ENCODE measurements around the gene ID2. TPM values are rescaled to one million over a fixed set of nuclear protein-coding genes. Genes with fewer than 3 reads are reported as not detected.

Gene ID2
- total and polyA plus RNA-seq, 7 donors = 154 to 615 (median 376) TPM

DNA sequence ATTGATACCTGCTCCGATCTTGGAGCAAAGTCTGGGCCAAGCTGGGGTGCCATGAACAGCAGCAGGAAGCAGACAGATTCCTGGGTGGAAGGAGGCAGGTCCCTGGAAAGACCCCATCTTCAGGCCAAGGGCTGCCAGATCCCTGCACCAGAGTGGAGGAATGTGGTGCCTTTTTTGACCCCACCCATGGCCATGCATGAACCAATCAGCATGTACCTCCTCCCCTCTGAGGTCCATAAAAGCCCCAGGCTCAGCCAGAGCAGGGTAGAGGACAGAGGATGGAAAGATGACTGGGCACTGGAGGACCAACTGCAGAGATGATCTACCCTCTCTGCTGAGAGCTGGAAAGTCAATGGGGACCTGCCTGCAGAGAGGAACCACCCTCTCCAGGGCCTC, 34.4 kb upstream of the ID2 start:
- no peaks in the 10 kb centered on the region for H3K36me3 ChIP-seq
- TF ChIP-seq POLR2AphosphoS5 (IDR thresholded peaks at IDR 0.05) = no peak
- TF ChIP-seq, protein P1, sequence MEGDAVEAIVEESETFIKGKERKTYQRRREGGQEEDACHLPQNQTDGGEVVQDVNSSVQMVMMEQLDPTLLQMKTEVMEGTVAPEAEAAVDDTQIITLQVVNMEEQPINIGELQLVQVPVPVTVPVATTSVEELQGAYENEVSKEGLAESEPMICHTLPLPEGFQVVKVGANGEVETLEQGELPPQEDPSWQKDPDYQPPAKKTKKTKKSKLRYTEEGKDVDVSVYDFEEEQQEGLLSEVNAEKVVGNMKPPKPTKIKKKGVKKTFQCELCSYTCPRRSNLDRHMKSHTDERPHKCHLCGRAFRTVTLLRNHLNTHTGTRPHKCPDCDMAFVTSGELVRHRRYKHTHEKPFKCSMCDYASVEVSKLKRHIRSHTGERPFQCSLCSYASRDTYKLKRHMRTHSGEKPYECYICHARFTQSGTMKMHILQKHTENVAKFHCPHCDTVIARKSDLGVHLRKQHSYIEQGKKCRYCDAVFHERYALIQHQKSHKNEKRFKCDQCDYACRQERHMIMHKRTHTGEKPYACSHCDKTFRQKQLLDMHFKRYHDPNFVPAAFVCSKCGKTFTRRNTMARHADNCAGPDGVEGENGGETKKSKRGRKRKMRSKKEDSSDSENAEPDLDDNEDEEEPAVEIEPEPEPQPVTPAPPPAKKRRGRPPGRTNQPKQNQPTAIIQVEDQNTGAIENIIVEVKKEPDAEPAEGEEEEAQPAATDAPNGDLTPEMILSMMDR (IDR thresholded peaks at IDR 0.05) = no peak
- TF ChIP-seq POLR2A (IDR thresholded peaks at IDR 0.05) = no peak
- no peak for TF ChIP-seq EP300 (IDR thresholded peaks at IDR 0.05)
- H3K27me3 ChIP-seq = no peaks in the 10 kb centered on the region
- H3K27ac ChIP-seq = no peak overlapping the region
- H3K4me1 ChIP-seq = peaks cover 0 to 11% (median 0%) of the 10 kb centered on the region in 4 donors
- intact Hi-C loops (cut with DNase I) = no loop called here
- no peaks in the 10 kb centered on the region for H3K9me3 ChIP-seq
- H3K4me3 ChIP-seq = no peak overlapping the region
- 95 to 98% methylated on average over 1 of the region's 1 CpG for WGBS, 2 donors
- no peak for DNase-seq

DNA sequence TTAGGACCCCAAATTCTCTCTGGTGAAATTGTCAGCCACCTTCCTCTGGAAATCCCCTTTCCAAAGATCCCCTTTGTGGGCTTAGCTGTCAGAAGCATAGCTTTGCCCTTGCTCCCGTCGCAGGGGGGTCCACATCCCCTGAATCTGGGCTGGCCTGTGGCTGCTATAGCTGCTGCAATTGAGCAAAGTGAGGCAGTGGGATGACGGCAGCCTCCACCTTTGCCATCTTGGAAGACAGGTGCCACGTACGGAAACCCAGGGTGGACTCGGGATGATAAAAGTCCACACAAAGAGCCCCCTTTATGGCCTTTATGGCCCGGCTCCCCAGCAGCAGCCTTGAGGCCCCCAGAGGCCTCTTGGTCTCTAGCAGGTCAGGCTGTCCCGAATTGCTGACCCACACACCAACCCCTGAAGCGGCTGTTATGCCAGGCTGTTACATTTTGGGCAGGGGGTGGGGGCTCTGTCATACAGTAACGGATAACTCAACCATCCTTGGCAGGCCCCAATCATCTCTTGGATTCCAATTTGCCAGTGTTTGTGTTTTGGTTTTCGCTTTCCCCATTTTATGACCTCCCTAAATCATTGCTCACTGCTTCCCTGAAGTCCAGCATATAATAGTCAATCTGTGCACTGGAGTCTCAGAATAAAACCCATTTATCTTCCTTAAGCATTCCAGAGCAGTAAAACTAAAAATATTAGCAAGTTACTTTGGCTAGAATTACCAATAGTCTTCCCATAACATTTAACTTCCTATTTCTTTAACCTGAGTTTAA, 33.2 kb upstream of the ID2 start:
- 88 to 93% methylated on average over 11 of the region's 11 CpGs for WGBS, 2 donors
- Histone ChIP-seq H3K4me1 (peaks cover 0 to 3% (median 0%) of the 10 kb centered on the region in 4 donors), H3K36me3 (no peaks in the 10 kb centered on the region), H3K27me3 (no peaks in the 10 kb centered on the region), H3K4me3 (no peak overlapping the region), H3K27ac (no peak overlapping the region), H3K9me3 (no peaks in the 10 kb centered on the region)
- TF ChIP-seq POLR2AphosphoS5 (IDR thresholded peaks at IDR 0.05) (no peak), POLR2A (IDR thresholded peaks at IDR 0.05) (no peak), EP300 (IDR thresholded peaks at IDR 0.05) (no peak)
- TF ChIP-seq, protein P1 (IDR thresholded peaks at IDR 0.05) = no peak
- peak; percentile 48 for DNase-seq
- intact Hi-C loops (cut with DNase I) = no loop called here

DNA sequence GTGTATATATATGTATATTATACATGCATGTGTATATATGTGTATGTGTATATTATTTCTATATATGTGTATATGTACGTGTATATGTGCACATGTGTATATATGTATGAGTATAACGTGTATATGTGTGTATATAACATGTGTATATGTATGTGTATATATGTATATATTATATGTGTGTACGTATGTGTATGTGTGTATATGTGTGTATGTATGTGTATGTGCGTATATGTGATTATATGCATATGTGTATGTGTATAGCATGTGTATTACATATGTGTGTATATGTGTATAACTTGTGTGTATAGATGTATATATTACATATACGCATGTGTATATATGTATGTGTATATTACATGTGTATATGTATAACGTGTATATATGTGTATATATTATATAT, 32.1 kb upstream of the ID2 start:
- DNase-seq = no peak
- Histone ChIP-seq H3K9me3 (no peaks in the 10 kb centered on the region), H3K4me3 (no peak overlapping the region), H3K4me1 (no peaks in the 10 kb centered on the region), H3K27me3 (no peaks in the 10 kb centered on the region), H3K27ac (no peak overlapping the region), H3K36me3 (no peaks in the 10 kb centered on the region)
- 81 to 88% methylated on average over 6 of the region's 6 CpGs for WGBS, 2 donors
- no peak for TF ChIP-seq POLR2A (IDR thresholded peaks at IDR 0.05)
- TF ChIP-seq EP300 (IDR thresholded peaks at IDR 0.05) = no peak
- TF ChIP-seq POLR2AphosphoS5 (IDR thresholded peaks at IDR 0.05) = no peak
- TF ChIP-seq, protein P1 (IDR thresholded peaks at IDR 0.05) = no peak
- intact Hi-C loops (cut with DNase I) = no loop called here

DNA sequence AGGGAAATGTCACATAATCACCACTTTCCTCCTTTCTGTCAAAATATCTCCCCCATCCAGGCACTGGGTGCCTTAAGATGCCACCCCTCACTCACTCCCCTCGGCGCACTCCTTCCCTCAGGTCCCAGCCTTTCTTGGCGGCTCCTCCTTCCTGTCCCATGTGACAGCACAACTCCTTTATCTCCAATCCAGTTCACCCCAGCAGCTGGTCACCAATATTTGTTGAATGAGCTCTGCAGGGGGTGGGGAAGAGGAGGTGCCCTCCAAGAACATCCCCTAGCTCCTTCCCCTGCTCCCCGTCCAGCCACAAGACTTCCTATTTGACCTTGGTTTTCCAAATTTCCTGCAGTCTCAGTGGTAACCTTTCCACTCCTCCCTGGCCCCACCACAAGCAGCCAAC, 31.6 kb upstream of the ID2 start:
- no peak for DNase-seq
- TF ChIP-seq, protein P1 (IDR thresholded peaks at IDR 0.05) = no peak
- TF ChIP-seq POLR2A (IDR thresholded peaks at IDR 0.05) (no peak), POLR2AphosphoS5 (IDR thresholded peaks at IDR 0.05) (no peak)
- H3K4me3 ChIP-seq = no peak overlapping the region
- no peaks in the 10 kb centered on the region for H3K4me1 ChIP-seq
- H3K27ac ChIP-seq = no peak overlapping the region
- no peaks in the 10 kb centered on the region for H3K36me3 ChIP-seq
- no peaks in the 10 kb centered on the region for H3K27me3 ChIP-seq
- H3K9me3 ChIP-seq = no peaks in the 10 kb centered on the region
- intact Hi-C loops (cut with DNase I) = no loop called here
- WGBS, 2 donors = 94 to 97% methylated on average over 4 of the region's 4 CpGs
